Spinal cord (tissue), 10 donors: ENCODE results near the gene NCR3LG1. TPM values are rescaled to one million over a fixed set of nuclear protein-coding genes. Genes with fewer than 3 reads are reported as not detected.

Experiments
- DNase-seq, 6 donors: peaks; one replicate each; pipeline versions ENCODE4 v3.0.0 to v3.0.0-alpha.2; 2013 to 2015; ENCODE audit warnings: low spot score in 6 of 6, low read depth in 4 of 6
- H3K27ac ChIP-seq: one replicate; pipeline ENCODE4 v1.5.1; 2013; ENCODE audit warnings: low read depth, low read length, control low read depth
- H3K27me3 ChIP-seq: one replicate; pipeline ENCODE4 v1.6.1; 2013; ENCODE audit warnings: low read length; ENCODE audit not compliant: control insufficient read depth, insufficient read depth
- H3K36me3 ChIP-seq: one replicate; pipeline ENCODE4 v1.6.1; 2013; ENCODE audit warnings: low read length; ENCODE audit not compliant: control insufficient read depth, insufficient read depth
- H3K4me1 ChIP-seq: one replicate; pipeline ENCODE4 v1.6.1; 2013; ENCODE audit warnings: low read length; ENCODE audit not compliant: control insufficient read depth, insufficient read depth
- H3K4me3 ChIP-seq: one replicate; pipeline ENCODE4 v1.5.1; 2013; ENCODE audit warnings: low read depth, low read length, control low read depth
- H3K9me3 ChIP-seq: one replicate; pipeline ENCODE4 v1.6.1; 2013; ENCODE audit warnings: low read length; ENCODE audit not compliant: control insufficient read depth, insufficient read depth
- WGBS: methylation state at CpG from one replicate; pipeline ENCODE4 v1.1.5; 2013; ENCODE audit warnings: missing lambda C conversion rate; ENCODE audit not compliant: insufficient coverage; 5-methylcytosine and 5-hydroxymethylcytosine counted together
- polyA plus RNA-seq, 2 donors: library from polyadenylated mRNA; unstranded; fragments of 120-200 nt; gene quantifications; one replicate each; pipeline ENCODE4 v1.2.1, GENCODE V29; 2013; ENCODE audit not compliant: insufficient read length in 2 of 2
- total RNA-seq, 2 donors: library from RNA; depleted of rRNA in 1 of 2; stranded (reverse); fragments of 120-200 nt in 1 of 2; fragments of >200 nt in 1 of 2; gene quantifications; one replicate each; pipeline versions ENCODE4 v1.2.3 to v1.2.4, GENCODE V29; 2013 to 2014
- donor health status: healthy.

NCR3LG1 gene
- total and polyA plus RNA-seq, 4 donors: 6.3 to 14.4 (median 8.1) TPM

GRCh38 chr11:17383461-17383860 is 31.9 kb downstream of the NCR3LG1 start:
- H3K4me1 ChIP-seq: peaks cover 36% of the 10 kb centered on the region
- no CpG with 5 or more reads among the region's 1 CpG for WGBS
- no peak for DNase-seq
- H3K36me3 ChIP-seq: peaks cover 24% of the 10 kb centered on the region
- H3K4me3 ChIP-seq: no peak overlapping the region
- H3K27ac ChIP-seq: no peak overlapping the region
- H3K27me3 ChIP-seq: no peaks in the 10 kb centered on the region
- no peaks in the 10 kb centered on the region for H3K9me3 ChIP-seq

- H3K27me3 ChIP-seq: no peaks in the 10 kb centered on the region
- H3K4me3 ChIP-seq: no peak overlapping the region
- WGBS: 33% methylated on average over 6 of the region's 6 CpGs
- no peak overlapping the region for H3K27ac ChIP-seq
- peaks cover 24% of the 10 kb centered on the region for H3K36me3 ChIP-seq
- peaks cover 40% of the 10 kb centered on the region for H3K4me1 ChIP-seq
- no peaks in the 10 kb centered on the region for H3K9me3 ChIP-seq
- peak; percentile 59 to 97 (median 88) for DNase-seq
Measured at GRCh38 chr11:17384002-17384511, 32.5 kb downstream of the NCR3LG1 start.

- Histone ChIP-seq H3K27ac (no peak overlapping the region), H3K36me3 (peaks cover 24% of the 10 kb centered on the region), H3K4me1 (peaks cover 49% of the 10 kb centered on the region), H3K27me3 (no peaks in the 10 kb centered on the region), H3K4me3 (no peak overlapping the region), H3K9me3 (no peaks in the 10 kb centered on the region)
- no peak for DNase-seq
- WGBS: 78% methylated on average over 1 of the region's 5 CpGs
Measured at GRCh38 chr11:17385492-17385891, 33.9 kb downstream of the NCR3LG1 start.

GRCh38 chr11:17385926-17386325 is 34.3 kb downstream of the NCR3LG1 start:
- H3K4me3 ChIP-seq: no peak overlapping the region

GRCh38 chr11:17386331-17387084 is 34.9 kb downstream of the NCR3LG1 start:
- WGBS: 72% methylated on average over 23 of the region's 23 CpGs
- peak in 2 of 6 donors; percentile 33 to 55 for DNase-seq

More at GRCh38 chr11:17385926-17386325, 34.3 kb downstream of the NCR3LG1 start:
- DNase-seq: no peak
- Histone ChIP-seq H3K36me3 (peaks cover 24% of the 10 kb centered on the region), H3K4me1 (peaks cover 49% of the 10 kb centered on the region), H3K9me3 (no peaks in the 10 kb centered on the region), H3K27me3 (no peaks in the 10 kb centered on the region), H3K27ac (no peak overlapping the region)
- 73% methylated on average over 6 of the region's 6 CpGs for WGBS

GRCh38 chr11:17387254-17387653 is 35.7 kb downstream of the NCR3LG1 start:
- Histone ChIP-seq H3K27me3 (no peaks in the 10 kb centered on the region), H3K4me3 (no peak overlapping the region), H3K27ac (no peak overlapping the region), H3K36me3 (peaks cover 24% of the 10 kb centered on the region), H3K4me1 (peaks cover 49% of the 10 kb centered on the region), H3K9me3 (no peaks in the 10 kb centered on the region)
- DNase-seq: no peak
- WGBS: 98% methylated on average over 20 of the region's 20 CpGs

More at GRCh38 chr11:17386331-17387084, 34.9 kb downstream of the NCR3LG1 start:
- Histone ChIP-seq H3K27ac (no peak overlapping the region), H3K4me3 (peak overlapping the region; percentile 2), H3K36me3 (peaks cover 24% of the 10 kb centered on the region), H3K27me3 (no peaks in the 10 kb centered on the region), H3K9me3 (no peaks in the 10 kb centered on the region), H3K4me1 (peaks cover 49% of the 10 kb centered on the region)

GRCh38 chr11:17387811-17388210 is 36.2 kb downstream of the NCR3LG1 start:
- peaks cover 25% of the 10 kb centered on the region for H3K36me3 ChIP-seq
- WGBS: 96% methylated on average over 20 of the region's 20 CpGs
- H3K4me3 ChIP-seq: no peak overlapping the region
- peaks cover 49% of the 10 kb centered on the region for H3K4me1 ChIP-seq
- DNase-seq: no peak
- H3K27ac ChIP-seq: no peak overlapping the region
- no peaks in the 10 kb centered on the region for H3K9me3 ChIP-seq
- H3K27me3 ChIP-seq: no peaks in the 10 kb centered on the region

GRCh38 chr11:17388609-17389210 is 37.1 kb downstream of the NCR3LG1 start, which contains the start of gene KCNJ11:
KCNJ11 (minus strand) TSS chr11:17388659; CDS start chr11:17388091, 568 bp downstream.
- Histone ChIP-seq H3K4me1 (peaks cover 46% of the 10 kb centered on the region), H3K9me3 (no peaks in the 10 kb centered on the region), H3K27ac (no peak within 1 kb of the TSS), H3K27me3 (no peaks in the 10 kb centered on the region), H3K36me3 (peaks cover 34% of the 10 kb centered on the region), H3K4me3 (peak within 1 kb of the TSS; percentile 55)
- 3% methylated on average over 51 of the region's 53 CpGs for WGBS
- DNase-seq: no peak

- no peaks in the 10 kb centered on the region for H3K27me3 ChIP-seq
- no peak overlapping the region for H3K27ac ChIP-seq
- peaks cover 41% of the 10 kb centered on the region for H3K36me3 ChIP-seq
- peaks cover 40% of the 10 kb centered on the region for H3K4me1 ChIP-seq
- WGBS: 3% methylated on average over 28 of the region's 55 CpGs
- H3K9me3 ChIP-seq: no peaks in the 10 kb centered on the region
- H3K4me3 ChIP-seq: peak overlapping the region; percentile 55
- DNase-seq: peak; percentile 38 to 93 (median 66)
Measured at GRCh38 chr11:17389211-17389956, 37.8 kb downstream of the NCR3LG1 start.
